Gastroesophageal sphincter (tissue), 4 donors: Measurements from ENCODE around the gene TNC. TPM values are rescaled to one million over a fixed set of nuclear protein-coding genes. Genes with fewer than 3 reads are reported as not detected.

Source experiments
- ATAC-seq: fragments of 150-250 bp; one replicate; pipeline ENCODE4 v1.9.1; 2016; ENCODE audit warnings: mild to moderate bottlenecking, moderate library complexity
- H3K27ac ChIP-seq, 4 donors: fragments of 200-600 bp; sonication (generic) in 3 of 4; 1 replicate in 3 of 4; 2 replicates in 1 of 4; pipeline ENCODE4 v1.5.1; 2016 to 2019
- H3K27me3 ChIP-seq: fragments of 200-600 bp; sonication (generic); one replicate; pipeline ENCODE4 v1.5.1; 2019
- H3K36me3 ChIP-seq, 2 donors: fragments of 200-600 bp; sonication (generic); one replicate each; pipeline ENCODE4 v1.5.1; 2019; ENCODE audit warnings: control low read depth in 1 of 2
- H3K4me1 ChIP-seq, 3 donors: fragments of 200-600 bp; sonication (generic); 1 replicate in 2 of 3; 2 replicates in 1 of 3; pipeline ENCODE4 v1.5.1; 2016 to 2019; ENCODE audit warnings: control low read depth in 2 of 3
- H3K4me3 ChIP-seq, 2 donors: fragments of 200-600 bp; sonication (generic); one replicate each; pipeline ENCODE4 v1.5.1; 2019; ENCODE audit warnings: mild to moderate bottlenecking in 1 of 2, moderate library complexity in 1 of 2
- H3K9me3 ChIP-seq, 3 donors: fragments of 200-600 bp; sonication (generic); one replicate each; pipeline ENCODE4 v1.5.1; 2017 to 2019; ENCODE audit warnings: control low read depth in 2 of 3
- CTCF ChIP-seq, 4 experiments: fragments of 200-600 bp in 2 of 4; fragments of 450-650 bp in 2 of 4; sonication (generic) in 1 of 4; IDR thresholded peaks; one replicate each; pipeline ENCODE4 v1.5.1; 2017 to 2019; ENCODE audit warnings: antibody characterized with exemption in 4 of 4, mild to moderate bottlenecking in 2 of 4, moderate library complexity in 2 of 4
- EP300 ChIP-seq: sonication (generic); formaldehyde crosslinking; IDR thresholded peaks from one replicate; pipeline ENCODE4 v1.6.1; 2017; ENCODE audit warnings: antibody characterized with exemption, mild to moderate bottlenecking
- POLR2A ChIP-seq, 2 donors: fragments of 450-650 bp; IDR thresholded peaks; one replicate each; pipeline ENCODE4 v1.6.1; 2017; ENCODE audit warnings: antibody characterized with exemption in 2 of 2, mild to moderate bottlenecking in 2 of 2, moderate library complexity in 1 of 2
- POLR2AphosphoS5 ChIP-seq: sonication (generic); formaldehyde crosslinking; IDR thresholded peaks from one replicate; pipeline ENCODE4 v1.6.1; 2017; ENCODE audit warnings: antibody characterized with exemption
- WGBS, 2 donors: methylation state at CpG; one replicate each; pipeline ENCODE4 v1.1.5; 2018; ENCODE audit warnings: low coverage in 1 of 2; 5-methylcytosine and 5-hydroxymethylcytosine counted together
- total RNA-seq, 4 donors: library from RNA; depleted of rRNA; stranded (reverse); fragments of >200 nt; gene quantifications; one replicate each; pipeline ENCODE4 v1.1.0, GENCODE V29; 2016

Gene TNC
- total RNA-seq, 4 donors from 2014 or later = 194 to 799 (median 466) TPM

DNA sequence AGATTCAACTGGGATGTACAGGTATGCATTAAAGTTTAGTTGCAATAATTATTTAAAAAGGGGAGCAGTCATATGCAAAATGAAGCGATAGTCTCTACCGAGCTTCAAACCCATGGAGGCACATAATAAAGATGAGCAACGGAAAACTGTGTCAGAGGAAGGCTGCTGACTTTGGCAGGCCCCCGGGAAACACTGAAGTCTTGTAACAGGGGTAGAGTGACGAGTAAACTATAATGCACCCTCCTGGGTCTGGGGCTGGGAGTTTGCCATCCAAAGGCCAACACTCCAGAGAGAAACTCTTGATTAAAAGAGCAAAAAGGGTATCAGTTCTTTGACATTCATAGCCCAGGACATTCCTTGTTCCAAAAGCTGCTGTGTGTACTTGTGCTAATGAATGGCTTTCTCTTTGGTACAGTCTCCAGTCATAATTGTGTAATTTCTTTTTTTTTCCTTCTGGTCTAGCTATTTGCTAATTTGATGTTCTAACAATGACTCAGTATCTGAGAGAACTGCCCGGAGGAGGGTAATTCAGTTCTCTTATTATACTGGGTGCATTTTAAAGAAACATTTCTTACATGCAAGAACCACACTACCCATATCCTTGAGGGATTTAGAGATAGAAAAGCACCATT lies 59.2 kb downstream of the TNC start:
- Histone ChIP-seq H3K27ac (peak overlapping the region in 2 of 4 donors; percentile 40 to 41), H3K27me3 (no peaks in the 10 kb centered on the region), H3K9me3 (no peaks in the 10 kb centered on the region), H3K4me1 (peaks cover 5 to 27% (median 7%) of the 10 kb centered on the region in 3 donors), H3K36me3 (peaks cover 0 to 24% of the 10 kb centered on the region in 2 donors), H3K4me3 (no peak overlapping the region)
- TF ChIP-seq POLR2AphosphoS5 (peak; percentile 59), CTCF (IDR thresholded peaks at IDR 0.05) (no peak), POLR2A (IDR thresholded peaks at IDR 0.05) (no peak), EP300 (no peak)
- peak; percentile 65 for ATAC-seq
- 50 to 70% methylated on average over 6 of the region's 6 CpGs for WGBS, 2 donors

DNA sequence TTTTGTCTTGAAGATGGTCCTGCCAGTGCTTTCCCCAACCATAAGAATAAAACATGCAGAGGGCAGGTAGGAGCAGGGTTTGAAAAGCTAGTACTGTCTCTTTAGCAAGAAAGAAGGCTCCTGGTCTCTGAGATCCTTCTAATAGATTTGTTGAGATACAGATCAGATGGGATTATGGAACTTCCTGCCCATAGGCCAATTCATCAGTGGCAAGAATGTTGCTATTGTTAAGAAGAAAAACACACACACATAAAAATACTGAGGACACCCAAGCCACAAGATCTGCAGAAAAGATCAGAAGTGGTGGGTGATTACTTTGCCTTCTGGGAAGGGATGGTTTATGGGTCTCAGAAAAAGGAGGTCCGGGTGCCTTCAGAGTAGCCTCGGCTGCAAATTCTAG lies 59.8 kb downstream of the TNC start:
- H3K4me1 ChIP-seq = peaks cover 0 to 21% (median 4%) of the 10 kb centered on the region in 3 donors
- TF ChIP-seq POLR2AphosphoS5 (no peak), POLR2A (IDR thresholded peaks at IDR 0.05) (no peak), EP300 (no peak), CTCF (IDR thresholded peaks at IDR 0.05) (no peak)
- no peaks in the 10 kb centered on the region for H3K27me3 ChIP-seq
- H3K36me3 ChIP-seq = peaks cover 0 to 24% of the 10 kb centered on the region in 2 donors
- H3K9me3 ChIP-seq = no peaks in the 10 kb centered on the region
- H3K27ac ChIP-seq = peak overlapping the region in 1 of 4 donors; percentile 31
- 75 to 83% methylated on average over 2 of the region's 2 CpGs for WGBS, 2 donors
- H3K4me3 ChIP-seq = no peak overlapping the region
- ATAC-seq = no peak

GRCh38 chr9:115057559-115057958 lies 60.4 kb downstream of the TNC start:
- no peaks in the 10 kb centered on the region for H3K27me3 ChIP-seq
- H3K4me3 ChIP-seq = no peak overlapping the region
- H3K9me3 ChIP-seq = no peaks in the 10 kb centered on the region
- no peak for ATAC-seq
- no peak overlapping the region for H3K27ac ChIP-seq
- TF ChIP-seq EP300 = no peak
- no peak for TF ChIP-seq POLR2A (IDR thresholded peaks at IDR 0.05)
- no peak for TF ChIP-seq POLR2AphosphoS5
- TF ChIP-seq CTCF (IDR thresholded peaks at IDR 0.05) = no peak
- H3K36me3 ChIP-seq = peaks cover 0 to 20% of the 10 kb centered on the region in 2 donors
- peaks cover 0 to 15% (median 0%) of the 10 kb centered on the region in 3 donors for H3K4me1 ChIP-seq

DNA sequence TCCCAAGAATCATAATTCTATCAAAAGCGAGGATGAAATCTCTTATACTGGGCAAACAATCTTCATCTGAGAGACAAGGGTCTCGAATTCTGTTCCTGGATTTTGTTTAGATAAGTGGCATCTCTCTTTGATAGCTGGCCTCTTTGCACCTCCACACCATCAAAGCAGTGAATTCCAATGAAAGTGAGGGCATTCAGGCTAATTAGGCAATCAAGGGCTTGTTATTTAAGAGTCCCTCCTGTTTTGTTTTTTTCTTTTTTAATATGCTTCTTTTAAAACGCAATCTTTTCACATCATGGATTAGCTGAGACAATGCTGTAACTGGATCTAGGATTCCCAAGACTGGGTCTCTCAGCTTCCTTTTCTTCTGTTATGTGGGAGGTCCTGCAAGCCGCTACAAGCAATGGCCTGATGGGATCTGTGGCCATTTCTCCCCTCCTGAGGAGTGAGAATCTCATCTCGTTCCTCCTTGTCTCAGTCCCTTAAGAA lies 67.9 kb downstream of the TNC start:
- peaks cover 0 to 18% of the 10 kb centered on the region in 2 donors for H3K36me3 ChIP-seq
- H3K9me3 ChIP-seq = no peaks in the 10 kb centered on the region
- ATAC-seq = no peak
- H3K27ac ChIP-seq = no peak overlapping the region
- H3K4me1 ChIP-seq = peaks cover 0 to 8% (median 0%) of the 10 kb centered on the region in 3 donors
- 82 to 90% methylated on average over 4 to 5 of the region's 5 CpGs for WGBS, 2 donors
- no peaks in the 10 kb centered on the region for H3K27me3 ChIP-seq
- no peak for TF ChIP-seq CTCF (IDR thresholded peaks at IDR 0.05)
- TF ChIP-seq POLR2A (IDR thresholded peaks at IDR 0.05) = no peak
- H3K4me3 ChIP-seq = no peak overlapping the region

GRCh38 chr9:115046824-115047223 lies 71.1 kb downstream of the TNC start:
- Histone ChIP-seq H3K36me3 (peaks cover 0 to 16% of the 10 kb centered on the region in 2 donors), H3K4me1 (peaks cover 0 to 17% (median 0%) of the 10 kb centered on the region in 3 donors), H3K9me3 (no peaks in the 10 kb centered on the region), H3K4me3 (no peak overlapping the region), H3K27me3 (no peaks in the 10 kb centered on the region), H3K27ac (no peak overlapping the region)
- 42 to 54% methylated on average over 1 of the region's 1 CpG for WGBS, 2 donors
- no peak for TF ChIP-seq CTCF (IDR thresholded peaks at IDR 0.05)
- no peak for TF ChIP-seq POLR2A (IDR thresholded peaks at IDR 0.05)
- TF ChIP-seq EP300 = no peak
- no peak for TF ChIP-seq POLR2AphosphoS5
- ATAC-seq = no peak
